Effector memory CD4-positive, alpha-beta T cell (primary cell): ENCODE results near the gene VPS50.

ENCODE experiments used
- DNase-seq, 3 donors: peaks; one replicate each; pipeline ENCODE4 v3.0.0-alpha.2; 2020
- H3K27ac ChIP-seq: 2 replicates; pipeline ENCODE4 v1.7.0; 2013; ENCODE audit warnings: mild to moderate bottlenecking, low read length, moderate library complexity; ENCODE audit not compliant: insufficient read depth, poor library complexity, severe bottlenecking
- H3K27me3 ChIP-seq: replicated peaks from 2 replicates; pipeline ENCODE4 v1.7.0; 2013; ENCODE audit warnings: mild to moderate bottlenecking, low read length; ENCODE audit not compliant: insufficient read depth, control insufficient read depth, poor library complexity, severe bottlenecking
- H3K36me3 ChIP-seq: 2 replicates; pipeline ENCODE4 v1.7.0; 2013; ENCODE audit warnings: mild to moderate bottlenecking, low read length, moderate library complexity; ENCODE audit not compliant: control insufficient read depth, insufficient read depth
- H3K4me1 ChIP-seq: 2 replicates; pipeline ENCODE4 v1.7.0; 2013; ENCODE audit warnings: low read length, mild to moderate bottlenecking; ENCODE audit not compliant: control insufficient read depth, insufficient read depth, poor library complexity, severe bottlenecking
- H3K4me3 ChIP-seq: 2 replicates; pipeline ENCODE4 v1.7.0; 2013; ENCODE audit warnings: low read length, low read depth, mild to moderate bottlenecking; ENCODE audit not compliant: insufficient read depth, poor library complexity, severe bottlenecking
- H3K9me3 ChIP-seq: 2 replicates; pipeline ENCODE4 v1.7.0; 2013; ENCODE audit warnings: mild to moderate bottlenecking, low read length, moderate library complexity; ENCODE audit not compliant: control insufficient read depth

VPS50 gene

GRCh38 chr7:93284908-93285307, 52.7 kb downstream of the VPS50 start:
- Histone ChIP-seq H3K27ac (no peak overlapping the region), H3K36me3 (no peaks in the 10 kb centered on the region), H3K4me3 (no peak overlapping the region), H3K27me3 (no peaks in the 10 kb centered on the region), H3K4me1 (no peaks in the 10 kb centered on the region), H3K9me3 (no peaks in the 10 kb centered on the region)
- no peak for DNase-seq

GRCh38 chr7:93293229-93293628, 61.1 kb downstream of the VPS50 start:
- no peak overlapping the region for H3K27ac ChIP-seq
- DNase-seq, result no peak
- H3K27me3 ChIP-seq, result no peaks in the 10 kb centered on the region
- H3K4me3 ChIP-seq, result no peak overlapping the region
- no peaks in the 10 kb centered on the region for H3K9me3 ChIP-seq
- H3K4me1 ChIP-seq, result no peaks in the 10 kb centered on the region
- peaks cover 6% of the 10 kb centered on the region for H3K36me3 ChIP-seq

GRCh38 chr7:93298206-93298605, 66.0 kb downstream of the VPS50 start:
- Histone ChIP-seq H3K4me1 (no peaks in the 10 kb centered on the region), H3K9me3 (no peaks in the 10 kb centered on the region), H3K4me3 (no peak overlapping the region), H3K36me3 (peaks cover 6% of the 10 kb centered on the region), H3K27ac (no peak overlapping the region), H3K27me3 (no peaks in the 10 kb centered on the region)
- no peak for DNase-seq

- Histone ChIP-seq H3K4me3 (no peak overlapping the region), H3K36me3 (peaks cover 6% of the 10 kb centered on the region), H3K9me3 (no peaks in the 10 kb centered on the region), H3K27ac (no peak overlapping the region), H3K27me3 (no peaks in the 10 kb centered on the region), H3K4me1 (no peaks in the 10 kb centered on the region)
- no peak for DNase-seq
Measured at GRCh38 chr7:93298671-93299070, 66.5 kb downstream of the VPS50 start.

- H3K27me3 ChIP-seq, result no peaks in the 10 kb centered on the region
- H3K4me1 ChIP-seq, result no peaks in the 10 kb centered on the region
- H3K36me3 ChIP-seq, result no peaks in the 10 kb centered on the region
- no peak for DNase-seq
- no peak overlapping the region for H3K4me3 ChIP-seq
- H3K27ac ChIP-seq, result no peak overlapping the region
- no peaks in the 10 kb centered on the region for H3K9me3 ChIP-seq
Measured at GRCh38 chr7:93301736-93302135, 69.6 kb downstream of the VPS50 start.

- no peaks in the 10 kb centered on the region for H3K4me1 ChIP-seq
- no peaks in the 10 kb centered on the region for H3K36me3 ChIP-seq
- H3K27ac ChIP-seq, result no peak overlapping the region
- no peaks in the 10 kb centered on the region for H3K9me3 ChIP-seq
- no peaks in the 10 kb centered on the region for H3K27me3 ChIP-seq
- no peak overlapping the region for H3K4me3 ChIP-seq
- no peak for DNase-seq
Measured at GRCh38 chr7:93307131-93307660, 75.0 kb downstream of the VPS50 start.

- Histone ChIP-seq H3K27me3 (no peaks in the 10 kb centered on the region), H3K27ac (no peak overlapping the region), H3K36me3 (no peaks in the 10 kb centered on the region), H3K9me3 (no peaks in the 10 kb centered on the region), H3K4me3 (no peak overlapping the region), H3K4me1 (no peaks in the 10 kb centered on the region)
- no peak for DNase-seq
Measured at GRCh38 chr7:93307943-93308342, 75.8 kb downstream of the VPS50 start.

GRCh38 chr7:93310346-93310745, 78.2 kb downstream of the VPS50 start:
- Histone ChIP-seq H3K27me3 (no peaks in the 10 kb centered on the region), H3K27ac (no peak overlapping the region), H3K4me1 (no peaks in the 10 kb centered on the region), H3K36me3 (no peaks in the 10 kb centered on the region), H3K4me3 (no peak overlapping the region), H3K9me3 (no peaks in the 10 kb centered on the region)
- no peak for DNase-seq

GRCh38 chr7:93314449-93314848, 82.3 kb downstream of the VPS50 start:
- Histone ChIP-seq H3K27me3 (no peaks in the 10 kb centered on the region), H3K27ac (no peak overlapping the region), H3K4me3 (no peak overlapping the region), H3K9me3 (no peaks in the 10 kb centered on the region), H3K36me3 (peaks cover 5% of the 10 kb centered on the region), H3K4me1 (no peaks in the 10 kb centered on the region)
- no peak for DNase-seq

- Histone ChIP-seq H3K27me3 (no peaks in the 10 kb centered on the region), H3K4me3 (no peak overlapping the region), H3K4me1 (no peaks in the 10 kb centered on the region), H3K9me3 (no peaks in the 10 kb centered on the region), H3K36me3 (peaks cover 6% of the 10 kb centered on the region), H3K27ac (no peak overlapping the region)
- no peak for DNase-seq
Measured at GRCh38 chr7:93315896-93316295, 83.7 kb downstream of the VPS50 start.

- Histone ChIP-seq H3K27ac (no peak overlapping the region), H3K9me3 (no peaks in the 10 kb centered on the region), H3K36me3 (peaks cover 12% of the 10 kb centered on the region), H3K4me1 (no peaks in the 10 kb centered on the region), H3K4me3 (no peak overlapping the region), H3K27me3 (no peaks in the 10 kb centered on the region)
- DNase-seq, result no peak
Measured at GRCh38 chr7:93316730-93317129, 84.6 kb downstream of the VPS50 start.
